Ectodermal cell (in vitro differentiated cells): Measurements from ENCODE around the gene HECTD4.

Experiments
- H3K27ac ChIP-seq: 2 replicates; pipeline ENCODE4 v1.7.0; 2013; ENCODE audit warnings: mild to moderate bottlenecking, low read depth, low read length; ENCODE audit not compliant: insufficient read depth, poor library complexity, severe bottlenecking
- H3K27me3 ChIP-seq: 2 replicates; pipeline ENCODE4 v1.7.0; 2013; ENCODE audit warnings: mild to moderate bottlenecking, low read length; ENCODE audit not compliant: insufficient read depth, control insufficient read depth, poor library complexity, severe bottlenecking
- H3K36me3 ChIP-seq: one replicate; pipeline ENCODE4 v1.7.0; 2013; ENCODE audit warnings: low read length; ENCODE audit not compliant: control insufficient read depth, insufficient read depth
- H3K4me1 ChIP-seq: one replicate; pipeline ENCODE4 v1.7.0; 2013; ENCODE audit warnings: low read length; ENCODE audit not compliant: control insufficient read depth, insufficient read depth
- H3K4me3 ChIP-seq: 2 replicates; pipeline ENCODE4 v1.7.0; 2013; ENCODE audit warnings: low read depth, low read length, control low read depth; ENCODE audit not compliant: insufficient read depth
- H3K9me3 ChIP-seq: 2 replicates; pipeline ENCODE4 v1.7.0; 2013; ENCODE audit warnings: mild to moderate bottlenecking, low read length, moderate library complexity; ENCODE audit not compliant: control insufficient read depth
- WGBS, 2 experiments: methylation state at CpG; one replicate each; pipeline ENCODE4 v1.1.7; 2013; ENCODE audit warnings: missing lambda C conversion rate in 2 of 2; 5-methylcytosine and 5-hydroxymethylcytosine counted together

Gene HECTD4

GRCh38 chr12:112285600-112286401 is 96.4 kb downstream of the HECTD4 start:
- no peaks in the 10 kb centered on the region for H3K27me3 ChIP-seq
- H3K36me3 ChIP-seq = peaks cover 9% of the 10 kb centered on the region
- H3K4me3 ChIP-seq = no peak overlapping the region
- H3K27ac ChIP-seq = no peak overlapping the region
- no peaks in the 10 kb centered on the region for H3K4me1 ChIP-seq
- 93 to 95% methylated on average over 5 of the region's 5 CpGs for WGBS, 2 experiments
- no peaks in the 10 kb centered on the region for H3K9me3 ChIP-seq

- H3K9me3 ChIP-seq = no peaks in the 10 kb centered on the region
- 96 to 97% methylated on average over 2 of the region's 2 CpGs for WGBS, 2 experiments
Measured at GRCh38 chr12:112283546-112283945, 98.7 kb downstream of the HECTD4 start.

GRCh38 chr12:112282920-112283319 is 99.3 kb downstream of the HECTD4 start:
- H3K4me3 ChIP-seq = no peak overlapping the region
- H3K27ac ChIP-seq = no peak overlapping the region
- no peaks in the 10 kb centered on the region for H3K9me3 ChIP-seq
- no peaks in the 10 kb centered on the region for H3K27me3 ChIP-seq
- no peaks in the 10 kb centered on the region for H3K4me1 ChIP-seq
- no peaks in the 10 kb centered on the region for H3K36me3 ChIP-seq
- whole genome bisulfite sequencing, 2 experiments = 94 to 95% methylated on average over 8 of the region's 8 CpGs

More at GRCh38 chr12:112283546-112283945, 98.7 kb downstream of the HECTD4 start:
- peaks cover 2% of the 10 kb centered on the region for H3K36me3 ChIP-seq
- H3K4me3 ChIP-seq = no peak overlapping the region
- no peaks in the 10 kb centered on the region for H3K4me1 ChIP-seq
- H3K27me3 ChIP-seq = no peaks in the 10 kb centered on the region
- no peak overlapping the region for H3K27ac ChIP-seq

- Histone ChIP-seq H3K36me3 (no peaks in the 10 kb centered on the region), H3K9me3 (no peaks in the 10 kb centered on the region), H3K27me3 (no peaks in the 10 kb centered on the region), H3K4me1 (no peaks in the 10 kb centered on the region), H3K27ac (no peak overlapping the region), H3K4me3 (no peak overlapping the region)
- 93% methylated on average over 3 of the region's 3 CpGs for WGBS, 2 experiments
Measured at GRCh38 chr12:112275836-112276235, 106.4 kb downstream of the HECTD4 start.

GRCh38 chr12:112275207-112275606 is 107.0 kb downstream of the HECTD4 start:
- Histone ChIP-seq H3K27ac (no peak overlapping the region), H3K9me3 (no peaks in the 10 kb centered on the region), H3K4me3 (no peak overlapping the region), H3K36me3 (peaks cover 3% of the 10 kb centered on the region), H3K27me3 (no peaks in the 10 kb centered on the region), H3K4me1 (no peaks in the 10 kb centered on the region)
- 89 to 92% methylated on average over 2 of the region's 2 CpGs for WGBS, 2 experiments

- Histone ChIP-seq H3K27ac (no peak overlapping the region), H3K27me3 (no peaks in the 10 kb centered on the region), H3K9me3 (no peaks in the 10 kb centered on the region), H3K36me3 (peaks cover 11% of the 10 kb centered on the region), H3K4me3 (no peak overlapping the region), H3K4me1 (no peaks in the 10 kb centered on the region)
- WGBS, 2 experiments = 100% methylated on average over 1 of the region's 1 CpG
Measured at GRCh38 chr12:112270673-112271072, 111.6 kb downstream of the HECTD4 start.

GRCh38 chr12:112266473-112266872 is 115.8 kb downstream of the HECTD4 start:
- Histone ChIP-seq H3K4me3 (no peak overlapping the region), H3K27ac (no peak overlapping the region), H3K27me3 (no peaks in the 10 kb centered on the region), H3K4me1 (no peaks in the 10 kb centered on the region), H3K9me3 (no peaks in the 10 kb centered on the region), H3K36me3 (peaks cover 11% of the 10 kb centered on the region)
- 96 to 100% methylated on average over 1 to 2 of the region's 2 CpGs for WGBS, 2 experiments

GRCh38 chr12:112261559-112261958 is 120.7 kb downstream of the HECTD4 start:
- no peaks in the 10 kb centered on the region for H3K27me3 ChIP-seq
- H3K36me3 ChIP-seq = peaks cover 4% of the 10 kb centered on the region
- no peaks in the 10 kb centered on the region for H3K4me1 ChIP-seq
- no peaks in the 10 kb centered on the region for H3K9me3 ChIP-seq
- H3K27ac ChIP-seq = no peak overlapping the region
- no peak overlapping the region for H3K4me3 ChIP-seq
- 82 to 98% methylated on average over 2 to 3 of the region's 3 CpGs for WGBS, 2 experiments

- Histone ChIP-seq H3K4me3 (no peak overlapping the region), H3K9me3 (no peaks in the 10 kb centered on the region), H3K27me3 (no peaks in the 10 kb centered on the region), H3K36me3 (no peaks in the 10 kb centered on the region), H3K4me1 (no peaks in the 10 kb centered on the region), H3K27ac (no peak overlapping the region)
- WGBS, 2 experiments = 89 to 93% methylated on average over 1 of the region's 1 CpG
Measured at GRCh38 chr12:112258926-112259325, 123.3 kb downstream of the HECTD4 start.

- Histone ChIP-seq H3K4me1 (no peaks in the 10 kb centered on the region), H3K4me3 (no peak overlapping the region), H3K27ac (no peak overlapping the region), H3K27me3 (no peaks in the 10 kb centered on the region), H3K9me3 (no peaks in the 10 kb centered on the region), H3K36me3 (peaks cover 3% of the 10 kb centered on the region)
- 73 to 75% methylated on average over 3 of the region's 3 CpGs for WGBS, 2 experiments
Measured at GRCh38 chr12:112256780-112257179, 125.5 kb downstream of the HECTD4 start.
